GM12864 (cell line): ENCODE measurements around the gene TCF15.

ENCODE experiments used
- DNase-seq: peaks from one replicate; pipeline ENCODE4 v3.0.0-alpha.2; 2011; ENCODE audit warnings: low read depth
- H3K4me3 ChIP-seq: 2 replicates; pipeline ENCODE4 v1.5.1; 2011; ENCODE audit warnings: mild to moderate bottlenecking, low read depth, low read length, control low read depth
- CTCF ChIP-seq: IDR thresholded peaks from 2 replicates; pipeline ENCODE4 v1.5.1; 2011; ENCODE audit warnings: low read depth, mild to moderate bottlenecking, moderate library complexity, low read length, control low read depth, inconsistent platforms; ENCODE audit errors: missing control alignments

The TCF15 gene

GRCh38 chr20:620246-620645 lies 10.1 kb upstream of the TCF15 start:
- TF ChIP-seq CTCF: no peak
- H3K4me3 ChIP-seq: no peak overlapping the region
- no peak for DNase-seq

- no peak for TF ChIP-seq CTCF
- DNase-seq: no peak
- no peak overlapping the region for H3K4me3 ChIP-seq
These were observed 8.9 kb upstream of the TCF15 start for GRCh38 chr20:618980-619379.

GRCh38 chr20:617934-618690 lies 8.0 kb upstream of the TCF15 start:
- no peak for DNase-seq
- no peak overlapping the region for H3K4me3 ChIP-seq
- TF ChIP-seq CTCF: no peak

- TF ChIP-seq CTCF: no peak
- no peak for DNase-seq
- H3K4me3 ChIP-seq: no peak overlapping the region
These were observed 5.4 kb upstream of the TCF15 start for GRCh38 chr20:615514-615913.

- no peak for DNase-seq
- no peak overlapping the region for H3K4me3 ChIP-seq
- no peak for TF ChIP-seq CTCF
These were observed 1.7 kb upstream of the TCF15 start for GRCh38 chr20:611843-612185.

- H3K4me3 ChIP-seq: no peak overlapping the region
- TF ChIP-seq CTCF: no peak
- DNase-seq: no peak
These were observed 1.1 kb upstream of the TCF15 start for GRCh38 chr20:611047-611842.
